ENCODE measurements around the gene E2F4.

E2F4 gene

GRCh38 chr16:67235816-67236562, 44.0 kb downstream of the E2F4 start:
- no peak for DNase-seq (ENCODE audit: low spot score)

GRCh38 chr16:67236563-67237395, 44.8 kb downstream of the E2F4 start:
- DNase-seq (ENCODE audit: low spot score) = peak; percentile 86

GRCh38 chr16:67237396-67238277, 45.7 kb downstream of the E2F4 start:
- DNase-seq (ENCODE audit: low spot score) = no peak

- DNase-seq (ENCODE audit: low spot score) = no peak
These were observed 46.3 kb downstream of the E2F4 start for GRCh38 chr16:67238278-67238575.

- no peak for DNase-seq (ENCODE audit: low spot score)
These were observed 47.0 kb downstream of the E2F4 start for GRCh38 chr16:67238806-67239470.

- no peak for DNase-seq (ENCODE audit: low spot score)
These were observed 48.6 kb downstream of the E2F4 start for GRCh38 chr16:67240506-67240905.

GRCh38 chr16:67241008-67241900, 49.3 kb downstream of the E2F4 start:
- DNase-seq (ENCODE audit: low spot score) = no peak

- DNase-seq (ENCODE audit: low spot score) = no peak
These were observed 50.3 kb downstream of the E2F4 start for GRCh38 chr16:67242138-67242730.

- no peak for DNase-seq (ENCODE audit: low spot score)
These were observed 51.5 kb downstream of the E2F4 start for GRCh38 chr16:67243481-67243880.

- no peak for DNase-seq (ENCODE audit: low spot score)
These were observed 52.6 kb downstream of the E2F4 start for GRCh38 chr16:67244387-67245185.

- DNase-seq (ENCODE audit: low spot score) = no peak
These were observed 53.2 kb downstream of the E2F4 start for GRCh38 chr16:67245186-67245585.

- no peak for DNase-seq (ENCODE audit: low spot score)
These were observed 53.7 kb downstream of the E2F4 start for GRCh38 chr16:67245674-67246080.

- peak; percentile 81 for DNase-seq (ENCODE audit: low spot score)
These were observed 54.3 kb downstream of the E2F4 start for GRCh38 chr16:67246081-67246755.

- no peak for DNase-seq (ENCODE audit: low spot score)
These were observed 54.8 kb downstream of the E2F4 start for GRCh38 chr16:67246756-67247191.

- DNase-seq (ENCODE audit: low spot score) = peak; percentile 95
These were observed 55.5 kb downstream of the E2F4 start, which contains the start of gene FHOD1 for GRCh38 chr16:67247192-67248072. FHOD1 (minus strand) TSS chr16:67247481; CDS start chr16:67247410, 71 bp downstream.

- no peak for DNase-seq (ENCODE audit: low spot score)
These were observed 56.1 kb downstream of the E2F4 start for GRCh38 chr16:67248073-67248400.
